ENCODE measurements around the gene RHO. TPM values are rescaled to one million over a fixed set of nuclear protein-coding genes. Genes with fewer than 3 reads are reported as not detected.
A peak's percentile ranks its signal among the peaks of the same experiment; 100 is the strongest.

Gene RHO
- total RNA-seq, 1 donor from 2014 or later: not detected

GRCh38 chr3:129563332-129563731 is 34.9 kb downstream of the RHO start:
- DNase-seq (ENCODE audit: low spot score): no peak
- Mint-ChIP-seq H3K36me3 (ENCODE audit: low read depth) (peaks cover 18% of the 10 kb centered on the region), H3K4me1 (ENCODE audit: low read depth) (peaks cover 43% of the 10 kb centered on the region), H3K27ac (ENCODE audit: unreplicated experiment) (no peak overlapping the region), H3K9me3 (ENCODE audit: low read depth) (no peaks in the 10 kb centered on the region), H3K27me3 (ENCODE audit: low read depth) (no peaks in the 10 kb centered on the region), H3K4me3 (ENCODE audit: unreplicated experiment) (no peak overlapping the region)
- TF ChIP-seq, protein P1, sequence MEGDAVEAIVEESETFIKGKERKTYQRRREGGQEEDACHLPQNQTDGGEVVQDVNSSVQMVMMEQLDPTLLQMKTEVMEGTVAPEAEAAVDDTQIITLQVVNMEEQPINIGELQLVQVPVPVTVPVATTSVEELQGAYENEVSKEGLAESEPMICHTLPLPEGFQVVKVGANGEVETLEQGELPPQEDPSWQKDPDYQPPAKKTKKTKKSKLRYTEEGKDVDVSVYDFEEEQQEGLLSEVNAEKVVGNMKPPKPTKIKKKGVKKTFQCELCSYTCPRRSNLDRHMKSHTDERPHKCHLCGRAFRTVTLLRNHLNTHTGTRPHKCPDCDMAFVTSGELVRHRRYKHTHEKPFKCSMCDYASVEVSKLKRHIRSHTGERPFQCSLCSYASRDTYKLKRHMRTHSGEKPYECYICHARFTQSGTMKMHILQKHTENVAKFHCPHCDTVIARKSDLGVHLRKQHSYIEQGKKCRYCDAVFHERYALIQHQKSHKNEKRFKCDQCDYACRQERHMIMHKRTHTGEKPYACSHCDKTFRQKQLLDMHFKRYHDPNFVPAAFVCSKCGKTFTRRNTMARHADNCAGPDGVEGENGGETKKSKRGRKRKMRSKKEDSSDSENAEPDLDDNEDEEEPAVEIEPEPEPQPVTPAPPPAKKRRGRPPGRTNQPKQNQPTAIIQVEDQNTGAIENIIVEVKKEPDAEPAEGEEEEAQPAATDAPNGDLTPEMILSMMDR (IDR thresholded peaks at IDR 0.05): no peak

GRCh38 chr3:129563850-129564535 is 35.6 kb downstream of the RHO start:
- H3K9me3 Mint-ChIP-seq (ENCODE audit: low read depth): no peaks in the 10 kb centered on the region
- TF ChIP-seq, protein P1 (IDR thresholded peaks at IDR 0.05): no peak

GRCh38 chr3:129564981-129565644 is 36.7 kb downstream of the RHO start:
- Mint-ChIP-seq H3K4me3 (ENCODE audit: unreplicated experiment) (no peak overlapping the region), H3K4me1 (ENCODE audit: low read depth) (peaks cover 25% of the 10 kb centered on the region), H3K36me3 (ENCODE audit: low read depth) (peaks cover 30% of the 10 kb centered on the region), H3K27me3 (ENCODE audit: low read depth) (no peaks in the 10 kb centered on the region), H3K9me3 (ENCODE audit: low read depth) (no peaks in the 10 kb centered on the region), H3K27ac (ENCODE audit: unreplicated experiment) (no peak overlapping the region)
- TF ChIP-seq, protein P1 (IDR thresholded peaks at IDR 0.05): no peak
- DNase-seq (ENCODE audit: low spot score): no peak

More at GRCh38 chr3:129563850-129564535, 35.6 kb downstream of the RHO start:
- DNase-seq (ENCODE audit: low spot score): no peak
- Mint-ChIP-seq H3K27ac (ENCODE audit: unreplicated experiment) (no peak overlapping the region), H3K36me3 (ENCODE audit: low read depth) (peaks cover 22% of the 10 kb centered on the region), H3K4me3 (ENCODE audit: unreplicated experiment) (no peak overlapping the region), H3K27me3 (ENCODE audit: low read depth) (no peaks in the 10 kb centered on the region), H3K4me1 (ENCODE audit: low read depth) (peaks cover 36% of the 10 kb centered on the region)

DNA sequence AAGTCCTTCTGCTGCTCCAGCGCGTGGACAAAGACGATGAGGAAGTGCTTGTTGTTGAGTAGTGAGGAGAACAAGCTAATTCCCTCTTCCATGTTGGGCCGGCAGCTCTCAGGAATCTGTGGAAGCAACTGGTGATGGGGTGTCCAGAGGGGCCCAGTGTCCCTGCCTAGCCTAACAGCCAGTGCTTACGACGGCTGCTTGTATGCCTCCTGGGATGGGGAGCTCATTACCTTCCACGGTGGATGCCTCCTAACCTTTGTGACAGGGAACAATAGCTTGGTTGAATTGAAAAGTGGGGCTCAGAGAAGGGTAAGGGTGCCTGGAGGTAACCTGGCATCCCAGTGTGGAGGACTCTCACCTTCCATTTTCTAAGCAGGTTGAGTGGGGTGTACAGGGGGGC is 37.5 kb downstream of the RHO start:
- Mint-ChIP-seq H3K4me1 (ENCODE audit: low read depth) (peaks cover 17% of the 10 kb centered on the region), H3K9me3 (ENCODE audit: low read depth) (no peaks in the 10 kb centered on the region), H3K27ac (ENCODE audit: unreplicated experiment) (peak overlapping the region; percentile 59), H3K4me3 (ENCODE audit: unreplicated experiment) (no peak overlapping the region), H3K27me3 (ENCODE audit: low read depth) (no peaks in the 10 kb centered on the region), H3K36me3 (ENCODE audit: low read depth) (peaks cover 28% of the 10 kb centered on the region)
- TF ChIP-seq, protein P1 (IDR thresholded peaks at IDR 0.05): no peak
- no peak for DNase-seq (ENCODE audit: low spot score)

GRCh38 chr3:129567176-129567705 is 38.8 kb downstream of the RHO start:
- H3K27ac Mint-ChIP-seq (ENCODE audit: unreplicated experiment): peak overlapping the region; percentile 45
- no peak overlapping the region for H3K4me3 Mint-ChIP-seq (ENCODE audit: unreplicated experiment)
- TF ChIP-seq, protein P1 (IDR thresholded peaks at IDR 0.05): no peak
- H3K9me3 Mint-ChIP-seq (ENCODE audit: low read depth): no peaks in the 10 kb centered on the region
- H3K27me3 Mint-ChIP-seq (ENCODE audit: low read depth): no peaks in the 10 kb centered on the region
- H3K36me3 Mint-ChIP-seq (ENCODE audit: low read depth): peaks cover 34% of the 10 kb centered on the region
- DNase-seq (ENCODE audit: low spot score): no peak
- peaks cover 7% of the 10 kb centered on the region for H3K4me1 Mint-ChIP-seq (ENCODE audit: low read depth)
